Gastrocnemius medialis (tissue), 4 donors: ENCODE results near the gene CCDC54. TPM values are rescaled to one million over a fixed set of nuclear protein-coding genes. Genes with fewer than 3 reads are reported as not detected.

Source experiments
- ATAC-seq, 2 donors: fragments of 150-250 bp; one replicate each; pipeline ENCODE4 v1.9.1; 2016
- DNase-seq, 2 donors: peaks; one replicate each; pipeline ENCODE4 v3.0.0-alpha.2; 2019
- H3K27ac ChIP-seq, 4 donors: fragments of 200-600 bp; sonication (generic); 1 replicate in 1 of 4; 2 replicates in 3 of 4; pipeline ENCODE4 v1.5.1; 2016 to 2018; ENCODE audit warnings: mild to moderate bottlenecking in 2 of 4, moderate library complexity in 1 of 4
- H3K27me3 ChIP-seq, 3 donors: fragments of 200-600 bp; sonication (generic) in 2 of 3; 1 replicate in 1 of 3; 2 replicates in 2 of 3; pipeline versions ENCODE4 v1.5.1 to v1.6.0; 2016 to 2019; ENCODE audit warnings: mild to moderate bottlenecking in 1 of 3, moderate library complexity in 1 of 3
- H3K36me3 ChIP-seq, 2 donors: fragments of 200-600 bp; sonication (generic) in 1 of 2; one replicate each; pipeline ENCODE4 v1.5.1; 2017 to 2018
- H3K4me1 ChIP-seq, 2 donors: fragments of 200-600 bp; sonication (generic) in 1 of 2; one replicate each; pipeline ENCODE4 v1.5.1; 2016 to 2017; ENCODE audit warnings: mild to moderate bottlenecking in 2 of 2
- H3K4me3 ChIP-seq, 4 donors: fragments of 200-600 bp; sonication (generic) in 3 of 4; 1 replicate in 1 of 4; 2 replicates in 3 of 4; pipeline ENCODE4 v1.5.1; 2016 to 2019; ENCODE audit warnings: mild to moderate bottlenecking in 2 of 4
- H3K9me3 ChIP-seq, 3 donors: fragments of 200-600 bp; sonication (generic) in 2 of 3; 1 replicate in 1 of 3; 2 replicates in 2 of 3; pipeline ENCODE4 v1.5.1; 2016 to 2019
- CTCF ChIP-seq, 5 experiments: fragments of 450-650 bp in 3 of 5; fragments of 200-600 bp in 2 of 5; sonication (generic) in 2 of 5; IDR thresholded peaks in 4 of 5; conservative IDR thresholded peaks in 1 of 5; 1 replicate in 4 of 5; 2 replicates in 1 of 5; pipeline ENCODE4 v1.5.1; 2016 to 2019; ENCODE audit warnings: antibody characterized with exemption in 5 of 5, mild to moderate bottlenecking in 3 of 5, moderate library complexity in 3 of 5
- POLR2A ChIP-seq, 2 donors: fragments of 450-650 bp; IDR thresholded peaks; one replicate each; pipeline ENCODE4 v1.6.1; 2017; ENCODE audit warnings: antibody characterized with exemption in 2 of 2, mild to moderate bottlenecking in 2 of 2, moderate library complexity in 2 of 2
- in situ Hi-C, 4 donors: fragments of 200-750 bp; cut with MboI; loops; one replicate each; pipeline versions ENCODE4 v1.15.0 to v1.8.0; 2017; ENCODE audit warnings: low sequenced_read_pairs in 4 of 4
- intact Hi-C: fragments of 100-400 bp; cut with DNase I; formaldehyde crosslinking; loops from one replicate; pipeline ENCODE4 v1.15.1; 2023; ENCODE audit warnings: low total_unique reads
- total RNA-seq, 4 donors: library from RNA; depleted of rRNA; stranded (reverse); fragments of >200 nt; gene quantifications; one replicate each; pipeline versions ENCODE4 v1.1.0 to v1.2.3, GENCODE V29; 2016

CCDC54 gene
- total RNA-seq, 4 donors from 2014 or later = not detected

GRCh38 chr3:107404727-107405469, 27.7 kb downstream of the CCDC54 start:
- Histone ChIP-seq H3K36me3 (no peaks in the 10 kb centered on the region), H3K4me3 (no peak overlapping the region), H3K27me3 (no peaks in the 10 kb centered on the region), H3K4me1 (no peaks in the 10 kb centered on the region), H3K9me3 (no peaks in the 10 kb centered on the region), H3K27ac (no peak overlapping the region)
- in situ Hi-C loops = no loop called here
- intact Hi-C loops = no loop called here
- ATAC-seq = no peak
- TF ChIP-seq CTCF (IDR thresholded peaks at IDR 0.05 in 4 of 5, conservative IDR thresholded peaks at IDR 0.05 in 1 of 5) = no peak
- TF ChIP-seq POLR2A (IDR thresholded peaks at IDR 0.05) = no peak
- no peak for DNase-seq

GRCh38 chr3:107407355-107407754, 30.1 kb downstream of the CCDC54 start:
- in situ Hi-C loops (no loop called here), intact Hi-C loops (no loop called here)
- TF ChIP-seq POLR2A (IDR thresholded peaks at IDR 0.05) (no peak), CTCF (IDR thresholded peaks at IDR 0.05 in 4 of 5, conservative IDR thresholded peaks at IDR 0.05 in 1 of 5) (no peak)
- Histone ChIP-seq H3K9me3 (no peaks in the 10 kb centered on the region), H3K36me3 (no peaks in the 10 kb centered on the region), H3K4me3 (no peak overlapping the region), H3K27me3 (no peaks in the 10 kb centered on the region), H3K4me1 (no peaks in the 10 kb centered on the region), H3K27ac (no peak overlapping the region)
- no peak for ATAC-seq
- no peak for DNase-seq

- H3K27ac ChIP-seq = no peak overlapping the region
- no peaks in the 10 kb centered on the region for H3K4me1 ChIP-seq
- no peaks in the 10 kb centered on the region for H3K9me3 ChIP-seq
- in situ Hi-C loops = no loop called here
- no peak for ATAC-seq
- H3K36me3 ChIP-seq = no peaks in the 10 kb centered on the region
- no peak for TF ChIP-seq CTCF (IDR thresholded peaks at IDR 0.05 in 4 of 5, conservative IDR thresholded peaks at IDR 0.05 in 1 of 5)
- no peak for TF ChIP-seq POLR2A (IDR thresholded peaks at IDR 0.05)
- intact Hi-C loops = no loop called here
- H3K27me3 ChIP-seq = no peaks in the 10 kb centered on the region
- no peak for DNase-seq
- no peak overlapping the region for H3K4me3 ChIP-seq
These were observed 31.3 kb downstream of the CCDC54 start for GRCh38 chr3:107408513-107408912.

- TF ChIP-seq CTCF (IDR thresholded peaks at IDR 0.05 in 4 of 5, conservative IDR thresholded peaks at IDR 0.05 in 1 of 5) (no peak), POLR2A (IDR thresholded peaks at IDR 0.05) (no peak)
- H3K27me3 ChIP-seq = no peaks in the 10 kb centered on the region
- no peak overlapping the region for H3K4me3 ChIP-seq
- no peaks in the 10 kb centered on the region for H3K36me3 ChIP-seq
- DNase-seq = no peak
- no peaks in the 10 kb centered on the region for H3K9me3 ChIP-seq
- intact Hi-C loops (no loop called here), in situ Hi-C loops (no loop called here)
- no peaks in the 10 kb centered on the region for H3K4me1 ChIP-seq
- no peak overlapping the region for H3K27ac ChIP-seq
- ATAC-seq = no peak
These were observed 32.1 kb downstream of the CCDC54 start for GRCh38 chr3:107409365-107409764.

- in situ Hi-C loops = no loop called here
- Histone ChIP-seq H3K4me1 (no peaks in the 10 kb centered on the region), H3K4me3 (no peak overlapping the region), H3K9me3 (no peaks in the 10 kb centered on the region), H3K27ac (no peak overlapping the region), H3K27me3 (no peaks in the 10 kb centered on the region), H3K36me3 (no peaks in the 10 kb centered on the region)
- ATAC-seq (no peak), DNase-seq (no peak)
- intact Hi-C loops = no loop called here
- TF ChIP-seq POLR2A (IDR thresholded peaks at IDR 0.05) = no peak
- no peak for TF ChIP-seq CTCF (IDR thresholded peaks at IDR 0.05 in 4 of 5, conservative IDR thresholded peaks at IDR 0.05 in 1 of 5)
These were observed 33.4 kb downstream of the CCDC54 start for GRCh38 chr3:107410606-107411005.
